OCI-LY1 (cell line): ENCODE measurements around the gene RAPGEF2.

Experiments used
- H2AFZ ChIP-seq: fragments of 200-600 bp; sonication (generic), shearing (Covaris generic); 2 replicates; pipeline ENCODE4 v1.6.0; 2014; ENCODE audit warnings: antibody characterized with exemption, mild to moderate bottlenecking, low read length
- H3F3A ChIP-seq: fragments of 200-600 bp; sonication (generic), shearing (Covaris generic); 2 replicates; pipeline ENCODE4 v1.6.0; 2014; ENCODE audit warnings: mild to moderate bottlenecking, antibody characterized with exemption, low read length, moderate library complexity; ENCODE audit not compliant: insufficient read depth
- H3K27ac ChIP-seq: fragments of 200-600 bp; sonication (generic); 2 replicates; pipeline ENCODE4 v1.5.1; 2014; ENCODE audit warnings: low read length, mixed run types, mild to moderate bottlenecking, low read depth; ENCODE audit not compliant: poor library complexity, severe bottlenecking
- H3K27me3 ChIP-seq: fragments of 200-600 bp; sonication (generic); 2 replicates; pipeline ENCODE4 v1.6.0; 2014; ENCODE audit warnings: antibody characterized with exemption, mild to moderate bottlenecking, low read length, moderate library complexity; ENCODE audit not compliant: insufficient read depth
- H3K36me3 ChIP-seq: fragments of 200-600 bp; sonication (generic); 2 replicates; pipeline ENCODE4 v1.6.1; 2014; ENCODE audit warnings: mild to moderate bottlenecking, antibody characterized with exemption, low read length, moderate library complexity, mixed read lengths; ENCODE audit not compliant: insufficient read depth
- H3K4me1 ChIP-seq: fragments of 200-600 bp; sonication (generic); 2 replicates; pipeline ENCODE4 v1.5.1; 2014; ENCODE audit warnings: mild to moderate bottlenecking, low read length, moderate library complexity; ENCODE audit not compliant: insufficient read depth, severe bottlenecking
- H3K4me2 ChIP-seq: fragments of 200-600 bp; sonication (generic), shearing (Covaris generic); 2 replicates; pipeline ENCODE4 v1.6.1; 2014; ENCODE audit warnings: low read length
- H3K4me3 ChIP-seq: fragments of 200-600 bp; sonication (generic); 2 replicates; pipeline ENCODE4 v1.5.1; 2014; ENCODE audit warnings: low read length, low read depth, mild to moderate bottlenecking, mixed read lengths; ENCODE audit not compliant: poor library complexity, severe bottlenecking
- H3K79me2 ChIP-seq: fragments of 200-600 bp; shearing (Covaris generic); 2 replicates; pipeline ENCODE4 v1.6.1; 2016; ENCODE audit warnings: mixed run types, low read length, mixed read lengths; ENCODE audit not compliant: insufficient read depth
- H3K9ac ChIP-seq: fragments of 200-600 bp; sonication (generic), shearing (Covaris generic); 2 replicates; pipeline ENCODE4 v1.6.1; 2014; ENCODE audit warnings: mild to moderate bottlenecking, low read length, mixed read lengths
- H3K9me2 ChIP-seq: fragments of 200-600 bp; sonication (generic), shearing (Covaris generic); 2 replicates; pipeline ENCODE4 v1.6.1; 2014; ENCODE audit warnings: low read depth, mild to moderate bottlenecking, low read length, mixed read lengths
- H3K9me3 ChIP-seq: fragments of 200-600 bp; shearing (Covaris generic); 2 replicates; pipeline ENCODE4 v1.6.1; 2014; ENCODE audit warnings: low read length, mixed read lengths
- H4K20me1 ChIP-seq: fragments of 200-600 bp; sonication (generic), shearing (Covaris generic); 2 replicates; pipeline ENCODE4 v1.6.0; 2016; ENCODE audit warnings: mild to moderate bottlenecking, low read length; ENCODE audit not compliant: insufficient read depth
- CTCF ChIP-seq: fragments of 200-600 bp; sonication (generic), shearing (Covaris generic); IDR thresholded peaks from 2 replicates; pipeline ENCODE4 v1.5.1; 2017; ENCODE audit warnings: mild to moderate bottlenecking, antibody characterized with exemption, low read length, moderate library complexity, mixed read lengths
- EZH2 ChIP-seq: fragments of 200-600 bp; sonication (generic), shearing (Covaris generic); IDR thresholded peaks from 2 replicates; pipeline ENCODE4 v1.8.0; 2017; ENCODE audit warnings: borderline replicate concordance, mixed run types, mild to moderate bottlenecking, antibody characterized with exemption, low read length, moderate library complexity, mixed read lengths

The RAPGEF2 gene

GRCh38 chr4:159328766-159329165 is 225.9 kb downstream of the RAPGEF2 start:
- H3K4me1 ChIP-seq, result no peaks in the 10 kb centered on the region
- no peaks in the 10 kb centered on the region for H3K79me2 ChIP-seq
- no peaks in the 10 kb centered on the region for H3K36me3 ChIP-seq
- no peaks in the 10 kb centered on the region for H4K20me1 ChIP-seq
- no peak overlapping the region for H2AFZ ChIP-seq
- H3K4me3 ChIP-seq, result no peak overlapping the region
- no peaks in the 10 kb centered on the region for H3K9me2 ChIP-seq
- H3K27ac ChIP-seq, result no peak overlapping the region
- TF ChIP-seq EZH2 (no peak), CTCF (no peak)
- no peaks in the 10 kb centered on the region for H3K9me3 ChIP-seq
- H3K9ac ChIP-seq, result no peak overlapping the region
- H3F3A ChIP-seq, result no peaks in the 10 kb centered on the region
- H3K4me2 ChIP-seq, result no peak overlapping the region
- no peaks in the 10 kb centered on the region for H3K27me3 ChIP-seq

GRCh38 chr4:159334461-159334860 is 231.6 kb downstream of the RAPGEF2 start:
- Histone ChIP-seq H4K20me1 (no peaks in the 10 kb centered on the region), H3K36me3 (no peaks in the 10 kb centered on the region), H3K27me3 (no peaks in the 10 kb centered on the region), H3F3A (no peaks in the 10 kb centered on the region), H3K27ac (no peak overlapping the region), H3K4me1 (no peaks in the 10 kb centered on the region), H2AFZ (no peak overlapping the region), H3K4me3 (no peak overlapping the region), H3K9me2 (no peaks in the 10 kb centered on the region), H3K9ac (no peak overlapping the region), H3K9me3 (no peaks in the 10 kb centered on the region), H3K79me2 (no peaks in the 10 kb centered on the region), H3K4me2 (no peak overlapping the region)
- no peak for TF ChIP-seq CTCF
- no peak for TF ChIP-seq EZH2

- Histone ChIP-seq H3K4me3 (no peak overlapping the region), H3K4me1 (no peaks in the 10 kb centered on the region), H2AFZ (no peak overlapping the region), H3K9me3 (no peaks in the 10 kb centered on the region), H3K79me2 (no peaks in the 10 kb centered on the region), H3K27me3 (no peaks in the 10 kb centered on the region), H4K20me1 (no peaks in the 10 kb centered on the region), H3K27ac (no peak overlapping the region), H3K9ac (no peak overlapping the region), H3K9me2 (no peaks in the 10 kb centered on the region), H3K36me3 (no peaks in the 10 kb centered on the region), H3K4me2 (no peak overlapping the region), H3F3A (no peaks in the 10 kb centered on the region)
- TF ChIP-seq CTCF (no peak), EZH2 (no peak)
These were observed 234.2 kb downstream of the RAPGEF2 start for GRCh38 chr4:159337041-159337440.
